Bronchial smooth muscle cell (primary cell): Measurements from ENCODE around the gene C2CD3. TPM values are rescaled to one million over a fixed set of nuclear protein-coding genes. Genes with fewer than 3 reads are reported as not detected.

Experiments
- total RNA-seq: library from RNA; depleted of rRNA; stranded (reverse); fragments of >200 nt; gene quantifications from 2 replicates; pipeline ENCODE4 v1.2.1, GENCODE V29; 2014

The C2CD3 gene, protein sequence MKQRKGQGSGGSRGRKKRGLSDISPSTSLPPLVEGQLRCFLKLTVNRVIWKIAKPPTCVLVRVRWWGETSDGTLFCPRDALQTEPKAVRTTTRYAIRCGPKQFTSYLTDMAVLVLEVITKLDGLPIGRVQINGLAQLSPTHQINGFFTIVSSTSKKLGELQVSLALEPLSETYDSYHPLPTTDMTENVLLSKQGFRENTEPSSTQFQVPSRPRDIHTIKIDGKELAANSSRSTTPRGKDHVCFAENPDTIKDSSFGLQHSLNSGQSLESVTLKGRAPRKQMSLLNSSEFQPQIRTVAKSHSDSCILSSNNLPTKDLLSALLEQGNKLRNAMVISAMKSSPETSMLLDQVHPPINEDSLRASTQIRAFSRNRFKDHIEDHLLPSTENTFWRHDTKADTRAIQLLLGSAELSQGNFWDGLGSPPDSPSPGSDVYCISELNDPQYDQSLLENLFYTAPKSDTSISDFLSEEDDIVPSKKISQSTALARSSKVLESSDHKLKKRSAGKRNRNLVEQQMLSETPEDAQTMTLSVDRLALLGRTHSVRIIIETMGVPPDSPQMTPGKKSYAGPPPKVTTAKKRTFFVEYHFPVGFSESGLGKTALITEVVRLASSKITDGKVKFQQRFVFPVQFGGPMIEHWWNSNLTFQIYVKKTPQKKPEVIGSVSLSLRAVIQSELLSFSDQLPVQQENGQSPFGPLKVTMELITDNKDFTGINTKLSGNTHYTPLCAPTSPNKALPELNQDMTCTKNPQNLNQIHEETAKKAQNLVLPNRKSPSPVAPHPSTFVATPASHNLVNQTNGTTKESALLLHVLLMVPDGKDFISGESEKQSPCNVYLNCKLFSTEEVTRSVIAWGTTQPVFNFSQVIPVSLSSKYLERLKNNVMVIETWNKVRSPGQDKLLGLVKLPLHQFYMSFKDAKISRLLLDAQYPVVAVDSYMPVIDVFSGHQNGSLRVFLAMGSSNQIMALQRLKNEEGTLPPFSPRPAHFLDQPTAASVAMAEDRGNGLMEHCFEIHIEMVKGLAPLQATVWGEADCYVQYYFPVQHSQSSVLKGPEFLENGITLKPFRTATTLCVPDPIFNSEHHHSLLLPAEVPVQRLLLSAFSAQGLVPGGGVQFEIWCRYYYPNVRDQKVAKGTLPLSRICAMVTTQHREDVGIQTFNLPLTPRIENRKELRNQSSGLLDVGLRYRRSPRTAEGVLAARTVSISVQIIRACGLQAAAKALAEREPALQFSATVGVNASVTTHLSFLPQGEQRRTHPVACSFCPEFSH (N-terminal part only)
- 4.7 and 5.3 TPM in 2 replicates for total RNA-seq

DNA sequence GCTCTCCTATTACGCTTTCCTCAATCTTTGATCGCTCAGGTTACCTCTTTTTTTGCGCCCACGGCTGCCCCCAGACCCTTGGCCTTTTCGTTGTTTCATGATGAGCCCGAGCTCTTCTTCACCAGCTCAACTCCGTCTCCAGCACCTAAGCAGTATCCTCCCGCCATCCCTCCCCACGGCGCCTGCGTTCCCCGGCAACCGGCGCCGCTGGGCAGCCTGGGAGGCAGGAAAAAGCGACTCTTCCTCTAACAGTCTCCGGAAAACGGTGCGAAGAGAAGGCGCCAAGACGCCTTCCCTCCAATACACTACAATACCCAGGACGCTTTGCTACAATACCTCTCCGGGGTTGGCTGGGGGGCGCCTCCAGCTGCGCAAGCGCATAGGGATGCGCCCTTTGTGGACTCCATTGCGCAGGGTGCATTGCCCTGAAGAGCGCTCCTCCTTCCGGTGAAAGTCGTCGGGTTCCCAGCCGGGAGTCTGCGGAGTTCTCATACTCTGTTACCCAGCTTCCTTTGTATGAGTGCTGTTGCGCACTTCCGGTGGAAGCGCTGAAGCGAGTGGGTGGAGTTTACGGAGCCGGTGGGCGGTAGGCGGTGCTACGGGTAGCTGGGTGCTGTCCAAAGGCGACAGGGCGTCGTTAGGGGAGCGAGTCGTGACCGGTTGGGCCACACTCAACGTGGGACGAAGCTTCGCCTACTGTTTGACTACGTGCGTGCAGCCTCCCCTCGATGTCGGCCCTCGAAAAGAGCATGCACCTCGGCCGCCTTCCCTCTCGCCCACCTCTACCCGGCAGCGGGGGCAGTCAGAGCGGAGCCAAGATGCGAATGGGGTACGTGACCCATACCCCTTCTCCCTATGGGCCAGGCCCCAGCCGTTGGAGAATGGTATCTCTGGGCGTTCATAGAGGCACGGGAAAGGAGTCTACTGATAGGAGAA is at the start of gene C2CD3, which contains the start of gene PPME1:
Gene C2CD3 (minus strand): TSS at position 309 of the 936 bp plus-strand sequence. CDS start 210 bp downstream, at position 99.
Gene PPME1 (plus strand): TSS at position 596 of the 936 bp plus-strand sequence. CDS start 133 bp downstream, at position 729.

DNA sequence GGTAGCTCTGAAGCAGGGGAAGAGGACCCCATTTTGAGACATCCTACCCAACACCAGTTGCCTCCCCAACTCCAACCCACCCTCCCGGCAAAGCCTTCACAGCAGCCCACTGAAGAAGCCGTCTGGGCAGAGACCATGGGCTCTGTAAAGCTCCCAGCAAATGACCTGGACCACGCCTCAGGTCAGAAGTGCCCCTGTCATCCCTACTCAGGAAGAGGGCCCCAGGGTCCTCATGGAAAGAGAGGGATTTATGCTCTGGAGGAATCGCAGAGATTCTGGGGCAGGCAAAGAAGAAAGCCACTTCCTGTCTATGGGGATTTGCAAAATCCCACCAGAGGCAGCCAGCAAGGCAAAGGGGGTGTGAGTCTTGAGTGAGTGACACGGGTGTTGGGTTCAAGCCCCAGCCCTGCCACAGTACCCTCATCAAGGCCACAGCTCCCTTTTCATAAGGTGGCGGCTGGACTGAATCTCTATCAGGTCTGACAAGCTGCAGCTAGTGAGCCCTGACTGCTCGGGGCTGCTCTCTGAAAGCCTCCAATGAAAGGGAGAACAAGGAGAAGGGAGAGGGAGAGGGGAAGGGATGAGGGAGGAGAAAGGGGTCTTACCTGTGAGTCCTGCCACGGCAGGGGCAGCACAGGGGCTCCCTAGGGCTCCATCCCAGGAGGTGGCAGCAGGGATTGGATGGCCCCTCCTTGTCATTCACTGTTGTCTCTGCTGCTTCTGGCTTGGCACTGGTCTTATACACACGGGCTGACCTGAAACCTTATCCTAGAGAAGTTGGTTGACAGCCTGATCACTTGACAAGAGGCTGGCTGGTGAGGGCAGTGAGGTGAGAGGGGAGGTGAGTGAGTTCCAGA is 162.2 kb downstream of the C2CD3 start, which contains the start of gene UCP3:
Gene UCP3 (minus strand): TSS at position 713 of the 857 bp plus-strand sequence. CDS start 2,043 bp downstream, outside the sequence.

GRCh38 chr11:73982595-73982989 is 188.2 kb downstream of the C2CD3 start, which contains the start of gene UCP2:
UCP2 (minus strand) TSS chr11:73982843; CDS start chr11:73978378, 4,465 bp downstream.

Other genes starting within 250 kb of the C2CD3 start
- 0.16 TPM in 1 of 2 replicates, not detected in the other for gene DNAJB13, start 220.0 kb downstream of the C2CD3 start, total RNA-seq
- 0.09 and 1.9 TPM in 2 replicates for gene UCP2, start 188.2 kb downstream of the C2CD3 start, total RNA-seq
- 0.09 and 0.16 TPM in 2 replicates for gene UCP3, start 161.9 kb downstream of the C2CD3 start, total RNA-seq
- 31.7 and 38.6 TPM in 2 replicates for gene PPME1, start 287 bp upstream of the C2CD3 start, total RNA-seq
- gene P4HA3, start 140.6 kb upstream of the C2CD3 start, total RNA-seq: 2.9 and 5.5 TPM in 2 replicates
- gene PGM2L1, start 227.4 kb upstream of the C2CD3 start, total RNA-seq: 1.6 and 2.7 TPM in 2 replicates